T1000 (cell line): Measurements from ENCODE around the gene GREB1L.
"Not testable (repeated sequence)": the region's sequence is repeated elsewhere in the genome, so short reads cannot be mapped to it uniquely, and the experiment has no call there.

Source experiments
- DNase-seq: peaks from one replicate; lab custom pipeline; 2025; ENCODE audit warnings: mixed read lengths; lab: John Stamatoyannopoulos, UW

The GREB1L gene

GRCh38 chr18:21306368-21306767 is 64.3 kb downstream of the GREB1L start:
- no peak for DNase-seq

- DNase-seq = no peak
Observed at GRCh38 chr18:21307578-21307977, 65.5 kb downstream of the GREB1L start.

GRCh38 chr18:21309248-21309647 is 67.2 kb downstream of the GREB1L start:
- DNase-seq = no peak

GRCh38 chr18:21311980-21312379 is 69.9 kb downstream of the GREB1L start:
- not testable (repeated sequence) for DNase-seq

GRCh38 chr18:21313576-21313975 is 71.5 kb downstream of the GREB1L start:
- no peak for DNase-seq

- no peak for DNase-seq
Observed at GRCh38 chr18:21314724-21315123, 72.7 kb downstream of the GREB1L start.

- not testable (repeated sequence) for DNase-seq
Observed at GRCh38 chr18:21315126-21315525, 73.1 kb downstream of the GREB1L start.

- DNase-seq = no peak
Observed at GRCh38 chr18:21315741-21316197, 73.7 kb downstream of the GREB1L start.

GRCh38 chr18:21316296-21316695 is 74.3 kb downstream of the GREB1L start:
- no peak for DNase-seq

- DNase-seq = no peak
Observed at GRCh38 chr18:21321711-21322110, 79.7 kb downstream of the GREB1L start.

- DNase-seq = no peak
Observed at GRCh38 chr18:21327101-21327500, 85.1 kb downstream of the GREB1L start.

GRCh38 chr18:21330122-21330701 is 88.2 kb downstream of the GREB1L start:
- DNase-seq = peak; percentile 17

GRCh38 chr18:21331065-21331464 is 89.0 kb downstream of the GREB1L start:
- no peak for DNase-seq

- DNase-seq = no peak
Observed at GRCh38 chr18:21335927-21336488, 94.0 kb downstream of the GREB1L start.

GRCh38 chr18:21336846-21337245 is 94.8 kb downstream of the GREB1L start:
- DNase-seq = no peak

GRCh38 chr18:21341141-21341540 is 99.1 kb downstream of the GREB1L start:
- DNase-seq = no peak

GRCh38 chr18:21342372-21342771 is 100.3 kb downstream of the GREB1L start:
- no peak for DNase-seq

GRCh38 chr18:21344860-21345259 is 102.8 kb downstream of the GREB1L start:
- no peak for DNase-seq

- no peak for DNase-seq
Observed at GRCh38 chr18:21345840-21346239, 103.8 kb downstream of the GREB1L start.

- DNase-seq = no peak
Observed at GRCh38 chr18:21359746-21360145, 117.7 kb downstream of the GREB1L start.

- DNase-seq = no peak
Observed at GRCh38 chr18:21361307-21361880, 119.4 kb downstream of the GREB1L start.

- no peak for DNase-seq
Observed at GRCh38 chr18:21362831-21363230, 120.8 kb downstream of the GREB1L start.

GRCh38 chr18:21363348-21363747 is 121.3 kb downstream of the GREB1L start:
- no peak for DNase-seq

- no peak for DNase-seq
Observed at GRCh38 chr18:21364471-21364870, 122.4 kb downstream of the GREB1L start.
